Ovary (tissue), 3 donors: ENCODE measurements around the gene RPL18A.

ENCODE experiments used
- CTCF ChIP-seq, 3 donors: fragments of 450-650 bp in 2 of 3; fragments of 200-600 bp in 1 of 3; IDR thresholded peaks; one replicate each; pipeline versions ENCODE4 v1.5.1 to v1.8.0; 2016 to 2022; ENCODE audit warnings: antibody characterized with exemption in 3 of 3, mild to moderate bottlenecking in 1 of 3
- EP300 ChIP-seq: sonication (generic); formaldehyde crosslinking; IDR thresholded peaks from one replicate; pipeline ENCODE4 v1.6.1; 2017; ENCODE audit warnings: antibody characterized with exemption
- POLR2A ChIP-seq: fragments of 450-650 bp; IDR thresholded peaks from one replicate; pipeline ENCODE4 v1.6.1; 2017; ENCODE audit warnings: antibody characterized with exemption, mild to moderate bottlenecking, moderate library complexity
- donor health status: DM: no; HTN: no; CAD: no.

DNA sequence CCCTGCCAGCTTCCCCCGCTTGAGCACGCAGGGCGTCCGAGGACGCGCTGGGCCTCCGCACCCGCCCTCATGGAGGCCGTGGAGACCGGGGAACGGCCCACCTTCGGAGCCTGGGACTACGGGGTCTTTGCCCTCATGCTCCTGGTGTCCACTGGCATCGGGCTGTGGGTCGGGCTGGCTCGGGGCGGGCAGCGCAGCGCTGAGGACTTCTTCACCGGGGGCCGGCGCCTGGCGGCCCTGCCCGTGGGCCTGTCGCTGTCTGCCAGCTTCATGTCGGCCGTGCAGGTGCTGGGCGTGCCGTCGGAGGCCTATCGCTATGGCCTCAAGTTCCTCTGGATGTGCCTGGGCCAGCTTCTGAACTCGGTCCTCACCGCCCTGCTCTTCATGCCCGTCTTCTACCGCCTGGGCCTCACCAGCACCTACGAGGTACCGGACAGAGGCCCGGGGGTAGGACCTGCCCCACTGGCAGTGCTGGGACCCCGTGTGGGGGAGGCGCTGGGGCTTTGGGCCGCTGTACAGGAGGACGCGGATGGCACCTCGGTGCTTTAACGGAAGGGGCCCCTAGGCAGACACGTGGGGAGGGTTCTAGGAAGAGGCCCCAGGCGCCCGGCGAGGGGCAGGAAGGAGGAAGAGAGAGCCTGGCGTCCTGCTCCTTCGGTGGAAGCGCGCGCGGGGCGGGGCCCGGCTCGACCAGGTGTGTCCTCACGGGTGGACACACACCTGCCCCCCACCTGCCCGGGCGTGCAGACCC lies 12.7 kb downstream of the RPL18A start:
- TF ChIP-seq CTCF (IDR thresholded peaks at IDR 0.05), result no peak
- TF ChIP-seq POLR2A, result no peak
- TF ChIP-seq EP300, result no peak
